Panc1 (cell line): ENCODE data around the gene TERT. TPM values are rescaled to one million over a fixed set of nuclear protein-coding genes. Genes with fewer than 3 reads are reported as not detected.

Source experiments
- ATAC-seq: fragments of 200-7000 bp; cut with Tn5 transposase; 2 replicates; pipeline ENCODE4 v1.9.1; 2020; ENCODE audit warnings: mild to moderate bottlenecking, moderate library complexity
- BruUV-seq: library from RNA; stranded (reverse); fragments of 400-500 nt; replicated peaks from 2 replicates; lab custom pipeline; 2021; lab: Mats Ljungman, UMichigan
- CTCF ChIA-PET: fragments of 300-600 bp; sonication (Branson Sonifier 250); formaldehyde crosslinking; loops from one replicate; lab custom pipeline; 2022; ENCODE audit warnings: antibody characterized with exemption; lab: Charles Lee
- POLR2A ChIA-PET: fragments of 300-600 bp; sonication (Branson Sonifier 250); formaldehyde crosslinking; loops from one replicate; lab custom pipeline; 2022; ENCODE audit warnings: antibody characterized with exemption; lab: Charles Lee
- DNase-seq: peaks from one replicate; pipeline ENCODE4 v3.0.0-alpha.2; 2010; ENCODE audit warnings: low read depth, low spot score
- H3K27ac ChIP-seq: 2 replicates; pipeline ENCODE4 v1.5.1; 2011; ENCODE audit warnings: mild to moderate bottlenecking, low read length, inconsistent platforms
- H3K27me3 ChIP-seq: fragments of 200-500 bp; sonication (Bioruptor generic); 2 replicates; pipeline ENCODE4 v1.6.0; 2014; ENCODE audit warnings: low read length, inconsistent platforms; ENCODE audit not compliant: control insufficient read depth, insufficient read depth
- H3K36me3 ChIP-seq: fragments of 200-500 bp; sonication (Bioruptor generic); 2 replicates; pipeline ENCODE4 v1.5.1; 2014; ENCODE audit warnings: inconsistent platforms, mild to moderate bottlenecking, low read length, moderate library complexity; ENCODE audit not compliant: control insufficient read depth, insufficient read depth
- H3K4me1 ChIP-seq: 2 replicates; pipeline ENCODE4 v1.5.1; 2011; ENCODE audit warnings: inconsistent platforms, mild to moderate bottlenecking, low read length, moderate library complexity; ENCODE audit not compliant: control insufficient read depth, insufficient read depth
- H3K4me3 ChIP-seq, 2 experiments: 2 replicates each; pipeline ENCODE4 v1.5.1; 2011 to 2012; ENCODE audit warnings: low read depth in 2 of 2, low read length in 2 of 2, mild to moderate bottlenecking in 2 of 2, inconsistent platforms in 1 of 2, moderate library complexity in 1 of 2
- H3K9me3 ChIP-seq: fragments of 200-500 bp; sonication (Bioruptor generic); 2 replicates; pipeline ENCODE4 v1.5.1; 2014; ENCODE audit warnings: low read depth, mild to moderate bottlenecking, inconsistent platforms, low read length, moderate library complexity; ENCODE audit not compliant: control insufficient read depth, insufficient read depth
- CTCF ChIP-seq: fragments of 450-650 bp; IDR thresholded peaks from 2 replicates; pipeline ENCODE4 v1.5.1; 2017; ENCODE audit warnings: mild to moderate bottlenecking
- POLR2AphosphoS5 ChIP-seq: IDR thresholded peaks from 2 replicates; pipeline ENCODE4 v1.6.1; 2012; ENCODE audit warnings: mild to moderate bottlenecking, low read depth, low read length, moderate library complexity
- REST ChIP-seq, 2 experiments: IDR thresholded peaks; 2 replicates each; pipeline ENCODE4 v1.6.1; 2011 to 2012; ENCODE audit warnings: low read depth in 2 of 2, control low read depth in 1 of 2, low read length in 1 of 2, mild to moderate bottlenecking in 1 of 2, moderate library complexity in 1 of 2; ENCODE audit not compliant: insufficient read depth in 1 of 2
- SIN3A ChIP-seq: IDR thresholded peaks from 2 replicates; pipeline ENCODE4 v1.6.1; 2012; ENCODE audit warnings: low read depth, mild to moderate bottlenecking, low read length, moderate library complexity, borderline replicate concordance; ENCODE audit not compliant: insufficient read depth
- TCF7L2 ChIP-seq: IDR thresholded peaks from 2 replicates; pipeline ENCODE4 v1.6.1; 2011; ENCODE audit warnings: mild to moderate bottlenecking, low read depth, low read length, inconsistent platforms
- in situ Hi-C: cut with HindIII; loops from 2 replicates; pipeline ENCODE4 v1.10.0; 2016; ENCODE audit warnings: low sequenced_read_pairs, low pct_unique_long_range_greater_than_20kb
- intact Hi-C: fragments of 100-400 bp; cut with micrococcal nuclease; formaldehyde crosslinking; loops from one replicate; pipeline ENCODE4 v1.10.0; 2022; ENCODE audit not compliant: unreplicated experiment
- total RNA-seq: library from RNA; stranded (reverse); gene quantifications from one replicate; pipeline ENCODE4 v1.2.1, GENCODE V29; 2021; ENCODE audit not compliant: unreplicated experiment

The TERT gene
- total RNA-seq, 1 experiment from 2014 or later: 8.9 TPM

- ChIA-PET CTCF (no interaction called here), POLR2A (no interaction called here)
- BruUV-seq: no TSS peak
- Histone ChIP-seq H3K27me3 (no peaks in the 10 kb centered on the region), H3K4me3 (no peak overlapping the region), H3K4me1 (no peaks in the 10 kb centered on the region), H3K27ac (no peak overlapping the region), H3K9me3 (peaks cover 3% of the 10 kb centered on the region; the same call in 1 of the 2 replicates), H3K36me3 (no peaks in the 10 kb centered on the region)
- intact Hi-C loops: loop anchor here (10.0 kb wide), 1 partner anchor 75 kb away; no protein-coding TSS in a partner anchor
- ATAC-seq: no peak
- in situ Hi-C loops: no loop called here
- no peak for DNase-seq
- no peak for TF ChIP-seq REST (IDR thresholded peaks at IDR 0.05; ENCODE audit: insufficient read depth in 1 of 2, low read depth in 2 of 2, low read length in 1 of 2)
- TF ChIP-seq POLR2AphosphoS5: no peak
- TF ChIP-seq CTCF: no peak
- no peak for TF ChIP-seq TCF7L2
- no peak for TF ChIP-seq SIN3A
These were observed 55.2 kb downstream of the TERT start for GRCh38 chr5:1239505-1240251.

- POLR2A ChIA-PET: no interaction called here
- Histone ChIP-seq H3K4me1 (no peaks in the 10 kb centered on the region), H3K36me3 (no peaks in the 10 kb centered on the region), H3K4me3 (no peak overlapping the region), H3K9me3 (peaks cover 3% of the 10 kb centered on the region; the same call in 1 of the 2 replicates), H3K27ac (no peak overlapping the region), H3K27me3 (no peaks in the 10 kb centered on the region)
- intact Hi-C loops (no loop called here), in situ Hi-C loops (no loop called here)
- no TSS peak for BruUV-seq
- no peak for ATAC-seq
- CTCF ChIA-PET: no interaction called here
- TF ChIP-seq POLR2AphosphoS5 (no peak), CTCF (no peak), SIN3A (no peak)
- DNase-seq: no peak
These were observed 59.0 kb downstream of the TERT start for GRCh38 chr5:1235838-1236237.
